ENCODE results near the gene PARD6G.
"Not testable (repeated sequence)": the region's sequence is repeated elsewhere in the genome, so short reads cannot be mapped to it uniquely, and the experiment has no call there.

Gene PARD6G

DNA sequence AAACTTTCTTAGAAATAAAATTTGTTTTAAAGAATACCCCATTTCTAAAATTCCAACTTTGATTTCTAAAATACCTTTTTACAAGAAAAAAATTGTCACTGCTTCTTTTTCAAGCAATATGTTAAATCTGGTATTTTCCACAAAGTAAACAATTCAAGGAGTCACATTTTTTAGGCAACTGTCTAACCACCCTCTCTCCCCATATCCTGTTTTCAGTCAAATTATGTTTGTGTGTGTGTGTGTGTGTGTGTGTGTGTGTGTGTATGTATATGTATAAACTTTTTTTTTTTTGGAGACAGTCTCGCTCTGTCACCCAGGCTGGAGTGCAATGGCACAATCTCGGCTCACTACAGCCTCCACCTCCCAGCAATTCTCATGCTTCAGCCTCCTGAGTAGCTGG, 79.0 kb downstream of the PARD6G start:
- no peak for DNase-seq

GRCh38 chr18:80167931-80168330, 79.4 kb downstream of the PARD6G start:
- DNase-seq = no peak

DNA sequence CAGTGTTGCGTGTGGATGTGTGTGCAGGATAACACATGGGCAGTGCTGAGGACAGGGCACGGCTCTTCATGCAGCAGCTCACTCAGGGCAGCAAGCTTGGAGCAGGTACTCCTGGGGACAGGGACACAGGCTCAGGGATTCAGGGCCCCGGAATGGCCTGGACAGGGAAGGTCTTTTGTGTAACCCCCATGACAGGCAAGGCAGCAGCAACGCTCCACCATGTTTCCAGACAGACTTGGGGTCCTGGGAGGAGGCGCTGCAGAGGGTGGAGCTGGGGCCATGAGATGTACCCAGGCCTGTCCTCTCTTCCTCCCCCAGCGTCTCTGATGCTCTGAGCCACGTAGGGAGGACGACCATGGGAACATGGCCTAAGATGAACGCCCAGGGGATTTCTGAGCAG, 80.0 kb downstream of the PARD6G start:
- DNase-seq = no peak

- no peak for DNase-seq
Measured at GRCh38 chr18:80166725-80167124, 80.6 kb downstream of the PARD6G start.

DNA sequence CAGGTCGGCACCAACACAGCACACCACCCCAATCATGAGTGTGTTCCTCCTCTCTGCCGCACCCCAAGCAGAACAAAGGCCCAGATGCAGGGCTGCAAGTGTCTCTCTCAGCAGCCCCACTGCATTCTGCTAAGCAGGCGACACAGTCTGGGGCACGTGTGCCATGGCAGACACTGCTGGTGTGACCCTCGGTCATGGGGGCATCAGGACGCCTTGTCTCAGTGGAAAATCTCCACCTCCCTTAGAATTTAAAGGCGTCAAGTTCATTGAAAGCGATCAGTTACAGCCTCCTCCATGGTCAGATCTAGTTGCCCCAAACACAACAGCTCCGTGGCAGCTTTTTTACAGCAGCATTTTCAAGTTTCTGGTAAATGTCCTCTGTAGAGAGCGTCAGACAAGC, 81.1 kb downstream of the PARD6G start:
- DNase-seq = no peak

- DNase-seq = not testable (repeated sequence)
Measured at GRCh38 chr18:80164727-80165355, 82.5 kb downstream of the PARD6G start.

- no peak for DNase-seq
Measured at GRCh38 chr18:80163183-80163582, 84.1 kb downstream of the PARD6G start.

DNA sequence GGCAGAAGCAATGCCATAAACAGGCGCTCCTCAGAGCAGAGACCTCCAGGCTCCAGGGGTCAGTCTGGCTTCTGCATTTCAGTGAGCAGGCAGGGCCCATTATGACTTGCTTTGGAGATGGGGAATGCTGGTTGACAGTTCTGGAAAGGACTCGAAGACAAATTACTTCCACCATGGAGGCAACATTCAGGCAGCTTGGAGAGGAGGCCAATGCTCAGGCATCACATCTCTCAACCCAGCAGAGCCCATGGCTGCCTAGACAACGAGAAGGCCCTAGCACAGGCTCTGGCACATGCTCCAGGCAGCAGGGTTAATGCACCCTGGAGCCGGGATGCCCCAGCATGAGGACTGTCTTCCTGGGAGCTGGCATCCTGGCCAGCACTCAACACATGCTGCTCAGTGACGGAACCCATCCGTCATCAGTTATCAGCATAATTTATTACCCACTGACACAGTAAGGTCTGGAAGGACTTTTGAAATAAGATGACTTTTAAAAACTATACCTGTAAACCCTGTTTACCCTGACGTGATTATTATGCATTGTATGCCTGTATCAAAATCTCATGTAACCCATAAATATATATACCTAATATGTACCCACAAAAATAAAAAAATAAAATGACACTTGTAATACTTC, 85.4 kb downstream of the PARD6G start:
- DNase-seq = no peak

DNA sequence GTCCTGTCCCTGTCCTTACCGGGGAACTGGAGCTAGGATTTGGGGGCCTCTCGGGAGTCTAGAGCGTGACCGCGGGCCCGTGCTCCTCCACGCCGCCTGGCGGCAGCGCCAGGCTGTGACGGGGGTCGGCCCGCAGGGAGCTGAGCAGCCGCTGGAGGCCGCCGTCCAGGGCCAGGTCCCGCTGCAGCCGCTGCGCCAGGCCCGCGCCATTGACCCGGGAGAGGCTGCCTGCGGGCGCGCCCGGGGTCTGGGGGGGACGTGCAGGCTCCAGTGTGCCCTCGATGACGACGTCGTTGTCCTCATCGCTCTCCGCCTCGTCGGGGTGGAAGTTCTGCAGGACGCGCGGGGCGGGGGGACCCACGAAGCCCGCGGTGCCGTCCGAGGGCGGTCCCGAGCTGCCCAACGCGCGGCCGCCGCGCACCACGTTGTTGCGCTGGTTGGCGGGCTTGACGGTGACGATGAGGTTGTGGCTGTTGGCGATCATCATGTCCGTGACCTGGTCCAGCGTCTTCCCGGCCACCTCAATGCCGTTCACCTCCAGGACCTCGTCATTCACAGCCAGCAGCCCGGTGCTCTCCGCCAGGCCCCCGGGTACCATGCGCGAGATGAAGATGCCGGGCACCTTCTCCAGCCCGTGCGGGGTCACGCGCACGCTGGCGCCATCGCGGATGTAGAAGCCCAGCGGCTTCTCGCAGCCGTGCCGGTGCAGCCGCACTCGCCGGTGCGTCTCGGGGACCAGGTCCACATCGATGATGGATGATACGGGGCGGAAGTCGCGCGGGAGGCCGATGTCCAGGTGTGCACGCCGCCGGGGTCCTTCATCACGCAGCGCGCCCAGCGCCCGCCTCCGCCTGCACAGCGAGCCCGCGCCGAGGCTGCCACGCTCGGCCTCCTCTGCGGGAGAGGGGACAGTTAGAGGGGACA, 87.3 kb downstream of the PARD6G start:
- DNase-seq = no peak

- DNase-seq = no peak
Measured at GRCh38 chr18:80158365-80158764, 88.9 kb downstream of the PARD6G start.

- DNase-seq = peak in 1 of 2 experiments; percentile 25
Measured at GRCh38 chr18:80157708-80158343, 89.5 kb downstream of the PARD6G start.

DNA sequence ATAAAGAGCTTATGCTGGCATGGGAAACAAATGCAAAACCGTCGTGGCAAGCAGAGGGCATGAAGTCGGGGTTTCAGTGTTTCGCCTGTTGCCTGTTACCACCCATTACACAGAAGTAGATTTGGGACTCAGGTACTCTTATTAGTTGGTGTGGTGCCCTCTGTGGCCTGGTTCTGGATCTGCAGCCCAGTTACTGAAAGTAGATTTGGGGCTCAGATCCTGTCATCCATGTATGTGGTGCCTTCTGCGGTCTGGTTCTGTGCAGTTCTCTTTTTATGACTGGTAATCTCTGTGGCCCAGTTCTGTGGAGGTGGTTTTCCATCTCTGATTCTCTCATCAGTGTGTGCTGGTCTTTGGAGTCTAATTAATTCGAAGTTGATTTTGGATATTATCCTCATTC, 93.0 kb downstream of the PARD6G start:
- no peak for DNase-seq

DNA sequence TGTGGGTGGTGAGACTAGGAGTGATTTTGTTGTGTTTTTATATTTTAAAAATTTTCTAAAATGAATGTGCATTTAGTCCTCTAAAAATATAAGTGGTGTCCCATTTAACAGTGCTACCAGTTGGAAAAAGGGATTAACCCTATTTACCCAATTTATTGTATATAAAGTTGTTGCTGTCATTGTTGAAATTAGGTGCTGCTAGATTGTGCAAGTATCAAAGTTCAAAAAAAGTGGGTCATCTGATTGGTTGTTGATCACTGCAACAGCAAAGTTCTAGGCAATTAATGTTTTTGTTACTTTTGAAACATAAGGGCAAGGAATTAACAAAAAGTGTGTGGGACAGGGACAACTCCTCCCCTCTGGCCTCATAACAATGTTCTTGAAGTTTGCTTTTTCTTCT, 97.6 kb downstream of the PARD6G start:
- DNase-seq = no peak

DNA sequence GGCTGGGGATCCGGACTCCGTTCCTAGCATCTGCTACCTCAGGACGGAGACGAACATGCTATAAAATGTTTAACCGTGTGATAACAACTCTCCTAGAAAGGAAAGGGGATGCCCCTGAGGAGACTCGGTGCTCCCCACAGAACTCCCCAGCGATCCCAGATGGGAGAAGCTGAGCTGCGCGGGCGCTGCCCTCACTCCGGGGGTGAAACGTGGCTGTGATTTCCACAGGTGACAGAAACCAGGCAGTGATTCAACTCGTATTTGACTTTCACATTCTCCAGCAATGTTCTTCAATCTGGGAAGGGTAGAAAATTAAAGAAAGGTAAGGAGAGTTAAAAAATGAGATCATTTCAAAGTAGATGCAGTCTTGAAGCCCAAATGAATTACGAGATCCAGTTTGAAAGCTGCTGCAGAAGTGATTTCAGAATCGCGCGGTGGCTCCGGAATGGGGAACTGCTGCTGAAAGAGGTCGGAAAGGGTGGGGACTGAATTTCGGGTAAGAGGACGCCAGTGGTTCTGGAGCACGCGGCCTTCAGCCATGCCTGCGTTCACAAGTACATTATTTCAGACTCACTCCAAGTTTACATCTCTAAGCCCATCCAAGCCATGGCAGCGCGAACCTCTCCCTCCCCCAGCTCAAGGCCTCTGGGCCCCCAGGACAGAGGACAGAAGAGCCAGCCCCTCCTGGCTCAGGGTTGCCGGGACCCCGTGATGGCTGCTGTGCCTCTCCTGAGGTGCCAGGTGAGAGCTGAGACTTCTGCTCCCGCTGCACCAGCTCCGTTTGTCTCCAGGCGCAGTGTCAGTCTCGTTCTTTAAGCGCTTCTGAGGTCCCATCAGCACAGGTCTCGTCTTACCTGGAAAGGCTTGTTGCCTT, 98.8 kb downstream of the PARD6G start:
- DNase-seq = no peak

DNA sequence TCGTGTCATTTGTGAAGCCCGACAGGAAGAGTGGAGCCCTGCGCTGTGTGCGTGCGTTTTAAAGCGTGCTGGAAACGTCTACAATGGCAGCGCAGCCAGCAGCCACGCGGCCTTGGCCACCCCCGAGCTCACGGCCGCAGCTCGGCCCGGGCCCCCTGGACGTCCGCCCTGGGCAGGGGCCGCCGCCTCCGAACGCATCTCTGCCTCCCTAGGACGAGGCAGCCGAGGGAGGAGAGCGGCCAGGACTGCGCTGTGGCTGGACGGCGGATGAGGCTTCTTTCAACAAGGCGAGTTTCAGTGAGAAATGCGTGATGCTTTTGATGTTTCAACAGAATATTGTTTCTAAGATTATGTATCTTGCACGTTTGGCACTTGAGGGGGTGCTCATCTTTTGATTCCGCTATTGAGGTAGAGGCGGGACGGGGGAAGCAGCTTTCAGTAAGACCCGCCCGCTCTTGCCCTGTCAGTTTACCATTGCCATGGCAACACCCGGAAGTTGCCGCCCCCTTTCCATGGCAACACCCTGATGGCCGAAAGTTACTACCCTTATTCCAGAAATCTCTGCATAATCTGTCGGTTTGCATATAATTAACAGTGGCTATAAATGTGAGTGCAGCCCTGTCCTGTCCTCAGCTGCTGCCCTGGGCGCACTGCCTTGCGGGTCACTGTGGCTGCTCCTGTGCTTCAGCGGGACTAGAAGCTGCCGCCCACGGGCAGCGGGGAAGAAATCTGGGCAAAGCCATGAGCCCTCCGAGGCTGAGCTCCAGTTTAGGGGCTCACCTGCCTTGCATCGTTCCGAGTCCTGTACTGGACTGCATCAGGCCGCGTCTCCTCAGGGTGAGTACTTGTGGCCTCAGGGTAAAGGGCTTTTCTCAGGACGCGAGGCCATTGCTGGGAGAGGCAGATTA, 99.6 kb downstream of the PARD6G start:
- DNase-seq = peak; percentile 4 to 46

DNA sequence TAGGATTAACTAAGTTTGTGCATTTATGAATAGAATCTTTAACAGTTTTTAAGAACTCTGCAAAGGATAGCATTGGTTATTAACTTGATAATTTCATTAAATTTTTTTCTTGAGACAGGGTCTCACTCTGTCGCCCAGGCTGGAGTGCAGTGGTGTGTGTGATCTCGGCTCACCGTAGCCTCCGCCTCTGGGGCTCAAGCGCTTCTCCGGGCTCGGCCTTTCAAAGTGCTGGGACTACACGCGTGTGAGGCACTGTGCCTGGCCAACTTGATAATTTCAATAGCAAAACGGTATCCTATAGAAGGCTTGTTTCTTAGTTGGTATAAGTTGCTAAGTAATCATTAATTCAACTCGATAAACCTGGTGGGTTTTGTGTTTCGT, 100.3 kb downstream of the PARD6G start:
- DNase-seq = no peak

DNA sequence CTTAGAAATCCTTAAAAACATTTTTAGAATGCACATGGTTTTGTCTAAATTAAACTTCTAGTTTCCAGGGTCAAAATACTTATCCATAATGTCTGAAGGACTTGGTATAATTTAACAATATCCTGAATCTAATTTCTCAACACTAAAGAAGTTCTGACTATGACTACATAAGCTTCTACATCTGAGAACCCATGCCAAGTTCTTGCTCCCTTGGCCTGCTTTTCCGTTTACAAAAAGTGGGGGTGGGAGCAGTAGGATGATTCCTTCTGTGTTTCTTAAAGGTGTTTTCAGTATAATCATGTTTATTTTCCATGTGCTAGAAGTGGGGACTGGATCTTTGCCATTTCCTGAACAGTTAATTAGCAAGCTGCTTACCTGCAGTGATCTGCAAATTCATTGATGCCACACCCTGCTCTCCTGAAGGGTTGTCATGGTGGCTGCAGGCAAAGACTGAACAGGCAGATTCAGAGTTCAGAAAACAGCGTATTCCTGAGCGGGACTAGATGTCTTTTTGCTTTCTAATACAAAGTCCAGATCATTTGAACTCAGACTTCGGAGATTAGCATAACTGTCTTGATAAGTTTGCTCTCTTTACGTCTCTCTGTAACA, 102.0 kb downstream of the PARD6G start:
- no peak for DNase-seq

GRCh38 chr18:80143881-80144280, 103.4 kb downstream of the PARD6G start:
- DNase-seq = no peak

- no peak for DNase-seq
Measured at GRCh38 chr18:80140455-80140985, 106.8 kb downstream of the PARD6G start.

DNA sequence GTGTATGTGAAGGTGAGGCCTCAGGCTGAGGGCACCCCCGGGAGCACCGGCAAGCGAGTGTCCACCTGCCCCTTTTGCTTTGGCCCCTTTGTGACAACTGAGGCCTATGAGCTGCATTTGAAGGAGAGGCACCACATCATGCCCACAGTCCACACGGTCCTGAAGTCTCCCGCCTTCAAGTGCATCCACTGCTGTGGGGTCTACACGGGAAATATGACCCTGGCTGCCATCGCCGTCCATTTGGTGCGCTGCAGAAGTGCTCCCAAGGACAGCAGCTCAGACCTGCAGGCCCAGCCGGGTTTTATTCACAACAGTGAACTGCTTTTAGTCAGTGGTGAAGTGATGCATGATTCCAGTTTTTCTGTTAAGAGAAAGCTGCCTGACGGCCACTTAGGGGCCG, 109.3 kb downstream of the PARD6G start:
- DNase-seq = no peak

DNA sequence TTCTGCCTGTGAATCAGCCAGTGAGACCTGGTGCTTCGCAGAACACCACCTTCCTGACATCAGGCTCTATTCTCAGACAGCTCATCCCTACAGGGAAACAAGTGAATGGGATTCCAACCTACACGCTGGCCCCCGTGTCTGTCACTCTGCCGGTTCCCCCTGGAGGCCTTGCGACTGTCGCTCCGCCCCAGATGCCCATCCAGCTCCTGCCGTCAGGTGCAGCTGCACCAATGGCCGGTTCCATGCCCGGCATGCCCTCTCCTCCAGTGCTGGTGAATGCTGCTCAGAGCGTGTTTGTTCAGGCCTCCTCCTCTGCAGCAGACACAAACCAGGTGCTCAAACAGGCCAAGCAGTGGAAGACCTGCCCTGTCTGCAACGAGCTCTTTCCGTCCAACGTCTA, 110.2 kb downstream of the PARD6G start:
- no peak for DNase-seq
